GM18505 (cell line): Measurements from ENCODE around the gene CSNK1G3.

ENCODE experiments used
- ATAC-seq: cut with Tn5 transposase; IDR thresholded peaks from one replicate; pipeline ENCODE4 v1.9.1; 2021; ENCODE audit not compliant: unreplicated experiment
- POLR2A ChIP-seq: IDR thresholded peaks from 4 replicates; pipeline ENCODE4 v1.6.1; 2011; ENCODE audit warnings: borderline replicate concordance; ENCODE audit not compliant: insufficient read depth, insufficient read length; ENCODE audit errors: extremely low read depth

Gene CSNK1G3

GRCh38 chr5:123659495-123659894 lies 147.5 kb downstream of the CSNK1G3 start:
- no peak for ATAC-seq
- no peak for TF ChIP-seq POLR2A

DNA sequence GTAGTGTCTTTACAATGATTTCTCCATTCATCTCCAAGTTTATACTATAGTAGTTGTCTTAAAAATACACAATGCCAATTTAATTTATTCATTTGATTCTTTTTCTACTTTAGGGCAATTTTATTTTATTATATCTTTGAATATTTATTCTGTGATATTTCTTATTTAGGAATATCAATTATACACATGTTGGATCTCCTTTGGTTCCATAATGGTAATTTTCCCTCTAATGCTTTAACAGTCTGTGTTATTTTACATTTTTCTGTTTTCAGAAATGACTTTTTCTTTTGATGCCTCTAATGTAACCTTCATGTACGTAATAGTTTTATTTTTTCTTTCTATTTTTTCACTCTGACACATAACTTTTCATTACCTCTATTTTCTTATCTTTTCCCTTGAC lies 153.0 kb downstream of the CSNK1G3 start:
- no peak for ATAC-seq
- TF ChIP-seq POLR2A, result no peak

DNA sequence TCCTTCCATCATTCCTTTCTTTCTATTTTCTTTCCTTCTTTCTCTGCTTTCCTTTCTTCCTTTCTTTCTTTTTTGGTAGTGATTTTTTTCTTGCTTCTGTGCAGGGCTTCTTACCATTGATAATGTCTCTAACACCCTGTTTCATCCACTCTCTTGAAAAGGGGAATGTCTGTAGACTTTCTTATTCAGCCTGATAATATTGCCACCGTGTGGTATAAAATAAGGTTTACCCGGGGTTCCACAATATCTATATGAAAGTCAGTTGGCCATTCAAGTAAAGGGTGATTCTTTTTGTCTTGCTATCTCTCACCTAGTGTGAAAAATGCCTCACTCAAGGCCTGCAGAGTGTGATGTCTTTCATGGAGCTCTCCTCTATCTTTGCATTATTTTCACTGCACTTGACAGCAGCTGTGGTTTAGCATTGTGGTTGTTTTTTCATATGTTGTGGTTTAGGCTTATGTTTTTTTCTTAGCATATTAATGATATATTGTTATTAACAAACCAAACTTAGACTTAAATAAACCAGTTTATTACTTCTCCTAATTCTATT lies 153.9 kb downstream of the CSNK1G3 start:
- no peak for ATAC-seq
- TF ChIP-seq POLR2A, result no peak
